ENCODE results near the gene TMEM220.

TMEM220 gene

DNA sequence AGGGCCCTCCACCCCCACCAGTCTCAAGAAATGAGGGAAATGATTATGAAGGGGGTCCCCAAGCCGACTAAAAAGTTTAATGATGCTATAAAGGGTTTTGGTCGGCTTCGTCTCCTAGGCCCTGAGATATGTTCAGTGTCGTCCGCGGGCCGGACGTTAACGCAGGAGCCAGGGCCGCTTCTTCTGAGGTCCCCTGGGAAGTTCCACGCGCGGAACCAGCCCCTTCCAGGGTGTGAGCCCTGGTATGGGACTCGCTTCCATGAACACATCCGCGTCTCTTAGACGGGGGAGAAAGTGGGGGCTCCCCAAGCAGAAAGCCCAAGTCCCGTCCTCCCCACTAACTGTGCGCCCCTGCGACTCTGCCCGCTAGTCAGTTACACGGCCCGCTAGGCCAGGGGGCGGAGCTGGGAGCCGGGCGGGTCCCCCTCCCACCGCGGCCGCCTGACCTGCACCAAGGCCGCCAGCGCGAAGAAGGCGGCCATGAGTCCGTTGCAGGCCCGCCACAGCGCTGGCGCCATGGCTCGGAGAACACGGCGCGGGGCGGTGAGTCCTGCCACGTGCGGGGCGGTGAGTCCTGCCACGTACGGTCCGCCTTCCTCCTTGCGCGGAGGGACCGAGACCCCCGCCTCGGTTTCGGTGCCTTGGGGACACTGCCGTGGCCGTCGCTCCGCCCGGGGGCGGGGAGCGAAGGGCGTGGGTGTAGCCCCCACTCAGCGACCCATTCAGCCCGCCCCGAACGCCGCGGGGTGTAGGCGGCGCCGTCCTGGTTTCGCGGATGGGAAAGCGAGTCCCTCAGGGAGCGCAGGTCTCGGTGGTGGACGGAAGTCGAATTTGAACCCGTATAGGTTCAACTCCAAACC is at the start of gene TMEM220:
TMEM220 (minus strand) TSS at position 690 of the 860 bp plus-strand sequence; CDS start at position 518, 172 bp downstream.
- DNase-seq (ENCODE audit: low read depth) = peak; percentile 78

DNA sequence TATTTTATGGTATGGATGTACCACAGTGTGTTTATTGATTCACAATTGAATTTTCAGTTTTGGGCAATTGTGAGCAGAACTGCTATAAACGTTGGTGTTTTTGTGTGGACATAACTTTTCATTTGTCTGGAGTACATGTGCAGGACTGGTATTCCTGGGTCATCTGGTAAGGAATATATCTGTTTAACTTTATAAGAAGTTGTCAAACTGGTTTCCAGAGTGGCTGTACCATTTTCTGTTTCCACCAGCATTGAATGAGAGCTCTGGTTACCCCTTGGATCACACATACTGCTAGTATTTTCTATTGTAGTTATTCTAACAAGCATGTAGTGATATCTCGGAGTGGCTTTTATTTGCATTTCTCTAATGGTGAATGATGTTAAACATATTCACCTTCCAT is 49.8 kb upstream of the TMEM220 start:
- DNase-seq (ENCODE audit: low read depth) = no peak

DNA sequence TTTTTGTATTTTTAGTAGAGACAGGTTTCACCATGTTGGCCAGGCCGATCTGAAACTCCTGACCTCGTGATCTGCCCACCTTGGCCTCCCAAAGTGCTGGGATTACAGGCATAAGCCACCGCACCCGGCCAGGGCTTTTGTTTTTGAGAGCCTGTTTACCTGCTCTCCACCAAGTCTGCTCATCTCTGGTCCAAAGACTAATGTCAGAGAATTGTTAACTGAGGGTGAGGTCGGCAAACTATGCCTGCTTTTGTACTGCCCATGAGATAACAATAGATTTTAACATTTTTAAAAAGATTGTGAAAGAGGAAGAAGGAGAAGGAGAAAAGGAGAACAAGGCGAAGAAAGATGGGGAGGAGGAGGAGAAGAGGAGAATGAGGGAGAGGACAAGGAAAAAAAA is 48.1 kb upstream of the TMEM220 start:
- no peak for DNase-seq (ENCODE audit: low read depth)

DNA sequence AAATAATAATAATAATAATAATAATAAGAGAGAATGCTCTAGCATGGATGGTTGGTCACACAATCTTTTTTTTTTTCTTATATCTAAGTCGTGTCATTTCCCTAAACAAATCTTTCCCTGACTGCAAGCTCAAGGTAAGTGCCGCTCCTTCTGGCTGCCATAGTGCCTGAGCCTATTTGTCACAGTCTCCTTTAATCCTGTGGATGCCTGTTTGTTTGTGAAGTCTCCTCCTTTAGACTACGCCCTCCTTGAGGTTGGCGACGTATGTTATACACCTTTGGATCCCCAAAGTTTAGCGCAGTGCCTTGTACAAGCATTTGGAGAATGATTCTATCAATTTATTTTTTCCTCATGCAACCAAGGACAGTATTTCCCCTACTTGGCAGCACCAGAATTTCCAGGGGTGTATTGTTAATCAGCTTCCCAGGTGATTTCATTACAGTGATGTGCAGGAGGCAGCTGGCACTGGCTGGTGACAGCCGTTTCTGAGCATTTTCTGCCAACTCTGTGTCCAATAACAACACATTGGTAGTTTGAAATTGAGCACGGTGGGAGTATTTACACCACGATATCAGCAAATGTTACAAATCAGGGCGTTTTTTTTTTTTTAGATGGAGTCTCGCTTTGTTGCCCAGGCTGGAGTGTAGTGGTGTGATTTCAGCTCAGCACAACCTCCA is 47.4 kb upstream of the TMEM220 start:
- no peak for DNase-seq (ENCODE audit: low read depth)

DNA sequence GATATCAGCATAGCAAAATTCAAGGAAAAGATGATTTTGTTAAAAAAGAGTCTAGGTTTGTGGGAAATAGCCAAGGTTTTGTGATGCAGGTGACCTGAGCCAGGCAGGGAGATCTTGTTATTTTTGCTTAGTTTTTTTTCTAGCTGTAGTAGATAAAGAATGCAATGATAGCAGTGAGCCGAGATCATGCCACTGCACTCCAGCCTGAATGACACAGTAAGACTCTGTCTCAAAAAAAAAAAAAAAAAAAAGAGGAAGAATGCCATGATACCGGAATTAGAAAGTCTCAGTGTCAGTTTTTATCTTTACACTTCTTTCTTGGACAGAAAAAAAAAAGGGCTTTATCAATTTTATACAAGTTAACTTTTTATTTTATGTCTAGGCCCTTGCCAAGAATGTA is 46.6 kb upstream of the TMEM220 start:
- DNase-seq (ENCODE audit: low read depth) = no peak

DNA sequence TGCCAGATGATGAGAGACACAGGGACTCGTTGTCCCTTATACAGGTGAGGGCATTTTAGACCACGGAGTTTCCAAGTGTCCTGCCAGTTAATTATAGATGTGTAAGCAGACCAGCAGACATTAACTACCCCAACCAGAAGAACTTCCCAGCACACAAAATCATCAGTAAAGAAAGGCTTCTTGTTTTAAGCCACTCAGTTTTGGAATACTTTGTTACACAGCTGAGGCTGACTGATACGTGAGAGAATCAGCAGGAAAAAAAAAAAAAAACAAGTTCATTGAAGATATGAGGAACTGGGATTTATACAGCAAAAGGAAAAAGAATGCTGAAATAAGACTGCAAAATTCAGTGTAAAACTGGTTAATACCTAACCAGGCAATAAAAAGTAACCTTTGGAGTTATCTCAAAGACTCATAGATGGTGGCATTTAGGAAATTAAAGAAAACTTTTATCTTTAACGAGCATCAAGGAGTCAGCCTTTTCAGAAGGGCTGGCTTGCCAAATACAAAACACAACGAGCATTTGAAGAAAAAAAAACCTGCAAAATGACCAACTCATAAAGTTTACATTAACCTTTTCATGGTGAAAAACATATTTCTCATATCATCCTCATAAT is 46.0 kb upstream of the TMEM220 start:
- DNase-seq (ENCODE audit: low read depth) = no peak

DNA sequence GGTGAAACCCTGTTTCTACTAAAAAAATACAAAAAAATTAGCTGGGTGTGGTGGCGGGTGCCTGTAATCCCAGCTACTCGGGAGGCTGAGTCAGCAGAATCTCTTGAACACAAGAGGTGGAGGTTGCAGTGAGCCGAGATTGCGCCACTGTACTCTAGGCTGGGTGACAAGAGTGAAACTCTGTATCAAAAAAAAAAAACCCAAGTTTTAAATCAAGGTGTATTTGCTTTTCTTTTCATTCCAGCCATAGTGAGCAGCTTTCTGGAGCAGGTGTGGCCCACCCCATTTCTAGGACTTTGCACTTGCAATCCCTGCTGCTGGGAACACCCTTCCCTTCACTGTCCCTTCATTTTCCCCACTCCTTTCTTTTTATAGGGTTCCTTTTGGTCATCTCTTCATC is 45.2 kb upstream of the TMEM220 start:
- DNase-seq (ENCODE audit: low read depth) = no peak

DNA sequence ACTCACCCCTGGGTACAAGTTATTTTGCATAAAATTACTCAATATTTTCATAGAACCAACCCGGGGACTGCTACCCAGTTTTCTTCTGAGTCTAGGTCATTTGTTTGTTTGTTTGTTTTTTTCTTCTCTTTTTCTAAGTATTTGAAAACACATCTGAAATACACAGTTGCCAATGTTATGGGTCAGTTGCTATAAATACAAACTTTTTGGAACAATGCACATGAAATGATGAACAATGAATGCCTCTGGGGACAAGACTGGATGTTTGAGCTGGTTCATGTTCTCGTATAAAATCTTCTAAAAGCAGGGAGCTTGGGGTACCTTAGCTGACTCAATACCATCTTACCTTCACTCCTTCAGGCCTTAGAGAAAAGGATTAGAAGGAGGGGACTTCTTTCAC is 43.6 kb upstream of the TMEM220 start:
- DNase-seq (ENCODE audit: low read depth) = no peak

DNA sequence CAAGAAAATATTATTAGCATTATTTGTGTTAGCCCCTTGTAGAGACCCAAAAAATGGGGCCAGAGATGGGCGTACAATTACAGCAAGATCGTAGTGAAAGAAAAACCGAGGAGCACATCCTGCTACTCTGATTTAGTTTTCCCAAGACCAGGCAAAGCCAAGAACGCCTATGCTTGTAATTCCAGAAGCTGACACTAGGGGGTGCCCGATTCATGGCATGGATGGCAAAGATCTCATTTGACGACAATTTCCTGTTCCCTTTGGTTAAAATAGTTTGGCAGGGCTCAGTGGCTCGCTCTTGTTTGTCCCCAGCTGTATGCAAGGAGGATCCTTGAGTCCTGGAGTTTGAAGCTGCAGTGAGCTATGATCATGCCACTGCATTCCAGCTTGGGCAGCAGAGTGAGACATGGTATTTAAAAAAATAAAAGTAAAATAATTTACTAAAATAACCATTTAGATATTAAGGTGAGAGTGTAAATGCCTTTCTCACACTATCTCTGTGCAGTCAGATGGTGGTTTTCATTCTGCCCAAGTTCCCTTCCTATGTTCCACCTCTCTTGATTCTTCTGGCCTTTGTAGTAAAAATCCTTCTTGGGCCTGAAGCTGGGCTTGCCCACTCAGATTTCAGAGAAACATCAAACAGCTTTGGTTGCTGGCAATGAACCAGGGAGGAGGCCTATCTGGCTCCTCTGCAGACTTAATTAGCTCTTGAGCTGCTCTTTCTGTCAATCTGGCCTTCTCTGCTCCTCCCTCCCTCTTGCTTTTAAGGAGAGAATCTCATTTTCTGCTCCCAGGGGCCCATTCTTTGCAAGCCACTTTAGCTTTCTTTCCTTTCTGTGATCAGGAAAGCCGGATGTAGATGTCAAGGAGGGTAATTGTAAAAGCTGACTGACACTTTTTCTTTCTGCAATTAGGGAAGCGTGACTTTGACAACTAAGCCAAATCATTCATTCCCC is 42.9 kb upstream of the TMEM220 start:
- DNase-seq (ENCODE audit: low read depth) = peak; percentile 24

DNA sequence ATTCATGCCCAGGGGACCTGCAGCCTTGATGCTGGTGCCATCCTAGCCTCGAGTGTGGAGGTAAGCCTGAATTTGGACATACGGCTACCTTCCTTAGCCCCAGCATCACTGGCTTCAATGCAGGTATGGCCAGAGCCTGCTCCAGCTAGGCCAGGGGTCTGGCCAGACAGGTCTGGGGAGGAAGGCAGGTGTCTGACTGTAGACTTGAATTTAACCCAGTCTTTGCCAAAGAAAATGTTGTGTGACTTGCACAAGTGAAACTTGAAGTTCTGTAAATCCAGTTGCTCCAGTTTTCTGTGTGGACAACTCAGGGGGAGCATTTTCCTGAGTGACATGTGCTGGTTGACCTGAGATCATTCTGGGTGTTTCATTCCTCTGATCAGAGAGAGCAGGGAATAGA is 41.3 kb upstream of the TMEM220 start:
- DNase-seq (ENCODE audit: low read depth) = no peak

DNA sequence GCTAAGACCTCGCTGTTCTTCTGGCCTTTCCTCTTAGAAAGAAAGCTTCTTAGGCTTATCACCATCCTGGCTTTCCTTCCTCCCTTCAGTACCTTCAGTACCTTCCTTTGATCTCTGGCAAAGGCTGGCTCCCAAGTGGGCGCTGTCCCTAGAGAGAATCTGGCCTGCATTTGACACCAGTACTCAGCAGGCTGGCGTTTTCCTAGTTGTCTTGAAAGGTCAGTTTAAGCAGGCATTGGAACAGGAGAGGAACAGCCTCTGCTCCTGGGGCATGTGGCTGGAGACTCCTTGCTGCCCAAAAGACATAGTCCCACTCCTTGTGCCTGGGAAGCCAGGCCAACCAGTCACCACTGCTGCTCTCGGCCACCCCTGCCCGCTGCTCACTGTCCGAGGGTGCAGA is 40.0 kb upstream of the TMEM220 start:
- DNase-seq (ENCODE audit: low read depth) = no peak

DNA sequence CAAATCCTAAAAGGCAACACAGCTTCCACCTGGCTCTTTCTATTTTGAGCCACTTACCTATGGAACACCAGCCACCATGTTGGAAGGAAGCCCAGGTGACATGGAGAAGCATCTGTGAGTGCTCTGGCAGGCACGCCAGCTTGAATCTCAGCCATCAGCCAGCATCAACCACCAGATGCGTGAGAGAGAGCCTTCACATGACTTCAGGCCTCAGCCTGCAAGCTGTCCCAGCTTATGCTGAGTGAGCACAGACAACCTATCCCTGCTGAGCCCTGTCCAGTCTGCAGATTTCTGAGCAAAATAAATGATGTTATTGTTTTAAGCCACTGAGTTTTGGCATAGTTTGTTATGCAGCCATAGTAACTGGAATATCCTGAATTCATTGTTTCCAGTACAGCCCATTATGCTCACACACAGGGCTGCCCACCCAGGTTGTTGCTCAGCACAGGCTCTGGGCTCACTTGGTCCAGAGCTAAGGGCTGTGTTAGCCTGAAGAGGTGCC is 39.0 kb upstream of the TMEM220 start:
- no peak for DNase-seq (ENCODE audit: low read depth)

DNA sequence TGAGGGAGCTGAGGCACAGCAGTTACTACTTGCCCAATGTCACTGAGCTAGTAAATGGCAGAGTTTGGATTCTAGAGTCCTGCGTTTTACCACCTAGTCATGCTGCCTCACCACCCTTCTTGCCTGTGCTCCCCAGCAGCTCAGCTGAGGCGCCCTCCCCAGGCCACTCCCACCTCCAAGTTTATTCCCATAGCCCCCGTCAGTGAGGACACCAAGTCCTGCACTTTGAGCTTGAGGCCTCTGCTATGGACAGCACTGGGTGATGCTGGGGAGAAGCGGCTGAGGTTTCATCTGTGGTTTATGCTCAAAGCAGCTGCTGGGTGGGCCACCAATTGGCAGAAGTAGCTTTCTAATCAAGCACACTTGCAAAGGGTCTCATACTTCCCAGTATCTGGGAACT is 37.4 kb upstream of the TMEM220 start:
- no peak for DNase-seq (ENCODE audit: low read depth)

DNA sequence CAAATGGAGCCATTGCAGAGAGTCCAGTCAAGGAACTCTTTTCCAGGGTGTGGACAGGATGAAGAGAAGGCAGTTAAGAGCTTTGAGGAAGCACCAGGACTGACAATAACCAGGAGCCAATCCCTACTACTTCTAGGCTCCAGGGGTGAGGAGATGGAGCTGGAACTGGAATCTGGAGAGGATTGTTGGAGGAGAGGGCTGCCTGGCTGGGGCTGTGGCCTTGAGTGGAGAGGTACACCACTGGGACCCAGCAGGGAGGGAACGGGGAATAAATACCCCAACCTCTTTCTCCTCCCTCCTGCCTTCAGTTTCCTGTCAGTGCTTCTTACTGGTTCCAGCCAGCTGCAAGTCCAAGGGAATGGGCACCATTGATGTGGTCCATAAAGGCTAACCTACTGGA is 32.2 kb upstream of the TMEM220 start:
- DNase-seq (ENCODE audit: low read depth) = no peak

DNA sequence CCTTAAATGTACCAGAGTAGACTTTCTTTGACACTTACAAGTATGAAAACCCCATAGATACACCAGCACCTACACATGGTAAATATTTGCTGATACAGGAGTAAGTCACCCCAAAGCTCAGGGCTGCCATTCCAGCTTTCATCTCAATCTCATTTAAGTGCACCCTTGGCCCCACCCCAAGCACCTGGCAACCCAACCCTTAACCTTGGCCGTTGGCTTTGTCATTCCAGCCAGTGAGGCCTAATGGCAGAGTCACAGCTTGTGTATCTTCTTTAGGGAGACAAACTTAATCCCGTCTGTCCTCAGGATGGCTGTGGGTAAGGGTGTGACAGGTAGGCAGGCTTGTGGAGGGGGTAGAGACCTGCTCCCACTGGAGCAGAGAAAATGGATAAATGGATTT is 31.5 kb upstream of the TMEM220 start:
- no peak for DNase-seq (ENCODE audit: low read depth)

DNA sequence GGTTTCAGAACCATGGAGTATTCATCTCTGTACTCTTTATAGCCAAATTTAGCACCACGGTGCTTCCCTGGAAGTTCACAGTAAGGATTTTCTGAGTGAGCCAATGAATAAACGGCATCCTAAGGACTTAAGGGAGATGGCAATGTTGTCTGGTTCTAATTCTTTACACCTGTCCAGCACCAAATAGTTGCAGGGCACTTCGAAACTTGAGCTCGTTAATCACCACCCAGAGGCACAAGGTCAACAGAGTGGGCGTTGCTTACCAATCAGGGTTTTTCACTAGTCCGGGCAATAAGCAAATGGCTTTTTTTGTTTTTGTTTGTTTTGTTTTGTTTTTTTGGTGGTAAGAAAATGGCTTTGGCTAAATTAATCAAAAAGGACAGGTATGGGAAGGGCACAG is 28.2 kb upstream of the TMEM220 start:
- no peak for DNase-seq (ENCODE audit: low read depth)

DNA sequence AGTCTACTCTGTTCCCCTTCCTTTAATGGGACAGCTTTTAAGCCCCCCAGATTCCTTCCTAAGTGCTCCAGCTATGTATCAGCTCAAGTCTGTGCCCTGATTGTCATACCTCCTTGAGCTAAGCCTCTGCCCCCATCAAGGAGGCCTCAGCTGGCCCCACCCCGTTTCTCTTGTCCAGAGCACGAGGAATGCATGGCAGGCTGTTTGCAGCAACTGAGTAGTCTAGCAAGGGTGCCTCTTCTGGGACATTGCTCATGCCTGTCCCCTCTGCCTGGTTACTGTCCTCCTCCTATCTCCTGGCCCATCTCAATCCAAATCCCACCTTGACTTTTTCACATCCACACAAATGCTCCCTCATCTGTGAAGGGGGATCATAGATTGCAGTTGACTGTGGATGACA is 27.8 kb upstream of the TMEM220 start:
- DNase-seq (ENCODE audit: low read depth) = no peak

DNA sequence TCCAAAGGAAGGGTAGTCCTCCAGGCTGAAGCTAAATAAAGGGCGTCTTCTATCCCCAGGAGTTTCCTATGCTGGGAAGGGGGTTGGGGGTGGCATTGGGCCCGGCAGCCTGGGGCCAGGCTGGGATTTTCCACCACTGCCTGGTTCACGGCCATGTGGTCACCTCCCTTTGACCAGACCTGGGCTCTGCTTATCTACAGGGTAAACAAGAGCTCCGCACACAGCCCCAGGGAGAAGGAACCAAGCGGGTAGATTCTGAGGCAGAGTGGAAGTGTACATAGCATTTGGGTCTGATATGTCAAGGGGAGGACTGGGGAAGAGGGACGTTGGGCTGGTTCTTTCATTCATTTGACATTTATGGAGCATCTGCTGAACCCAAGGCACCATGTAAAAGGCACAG is 27.2 kb upstream of the TMEM220 start:
- DNase-seq (ENCODE audit: low read depth) = no peak

DNA sequence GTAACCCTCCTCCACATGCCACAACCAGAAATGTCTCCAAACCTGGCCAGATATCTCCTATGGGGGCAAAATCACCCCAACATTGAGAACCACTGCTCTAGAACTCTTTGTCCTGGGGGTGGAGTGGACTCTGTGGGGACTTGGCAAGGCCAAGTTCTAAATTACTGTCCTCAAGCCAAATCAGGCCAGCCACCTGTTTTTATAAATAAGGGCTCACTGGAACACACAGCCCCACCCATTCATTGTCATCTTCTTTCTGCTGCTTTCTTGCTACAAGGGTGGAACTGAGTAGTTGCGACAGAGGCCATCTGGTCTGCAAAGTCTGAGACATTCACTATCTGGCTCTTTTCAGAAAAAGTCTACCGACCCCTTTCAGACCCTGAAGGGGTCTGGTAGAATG is 26.8 kb upstream of the TMEM220 start:
- DNase-seq (ENCODE audit: low read depth) = no peak

DNA sequence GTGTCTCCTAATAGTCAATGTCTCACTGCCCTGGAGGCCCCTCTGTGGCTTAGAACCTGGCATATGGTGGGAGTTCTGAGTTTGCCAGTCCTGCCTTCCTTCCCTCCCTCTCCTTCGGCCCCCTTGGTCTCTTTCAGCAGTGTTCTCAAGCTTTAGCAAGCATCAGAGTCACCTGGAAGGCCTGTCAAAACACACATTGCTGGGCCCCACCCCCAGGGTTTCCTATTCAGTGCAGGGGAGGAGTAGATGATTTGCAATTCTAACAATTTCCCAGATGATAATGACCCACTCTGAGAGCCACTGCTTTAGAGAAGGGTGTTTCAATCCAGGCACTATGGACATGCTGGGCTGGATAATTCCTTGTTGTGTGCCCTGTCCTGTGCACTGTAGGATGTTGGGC is 26.4 kb upstream of the TMEM220 start:
- no peak for DNase-seq (ENCODE audit: low read depth)

DNA sequence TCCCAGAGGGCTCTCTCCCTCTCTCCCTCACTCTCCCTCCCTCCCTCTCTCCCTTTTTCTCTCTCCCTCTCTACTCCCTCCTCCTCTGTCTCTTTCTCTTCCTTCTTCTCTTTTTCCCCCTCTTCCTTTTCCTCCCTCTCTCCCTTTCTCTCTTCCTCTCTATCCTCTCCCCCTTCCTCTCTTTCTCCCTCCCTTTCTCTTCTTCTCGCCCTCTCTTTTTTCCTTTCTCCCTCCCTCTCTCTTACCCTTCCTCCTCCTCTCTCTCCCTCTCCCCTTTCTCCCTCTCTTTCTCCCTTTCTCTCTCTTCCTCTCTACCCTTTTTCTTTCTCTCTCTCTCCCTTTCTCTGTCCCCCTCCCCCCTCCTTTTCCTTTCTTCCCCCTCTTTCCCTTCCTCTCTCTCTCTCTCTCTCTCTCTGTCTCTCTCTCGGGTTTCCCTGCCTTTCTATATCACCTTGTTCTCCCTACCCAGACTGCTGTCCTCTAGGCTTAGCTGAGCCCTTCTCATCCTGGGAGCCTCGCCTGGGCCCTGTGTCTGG is 25.8 kb upstream of the TMEM220 start:
- DNase-seq (ENCODE audit: low read depth) = no peak

Measured in iris pigment epithelial cell (primary cell).